ENCODE measurements around the gene CLIC5.

DNA sequence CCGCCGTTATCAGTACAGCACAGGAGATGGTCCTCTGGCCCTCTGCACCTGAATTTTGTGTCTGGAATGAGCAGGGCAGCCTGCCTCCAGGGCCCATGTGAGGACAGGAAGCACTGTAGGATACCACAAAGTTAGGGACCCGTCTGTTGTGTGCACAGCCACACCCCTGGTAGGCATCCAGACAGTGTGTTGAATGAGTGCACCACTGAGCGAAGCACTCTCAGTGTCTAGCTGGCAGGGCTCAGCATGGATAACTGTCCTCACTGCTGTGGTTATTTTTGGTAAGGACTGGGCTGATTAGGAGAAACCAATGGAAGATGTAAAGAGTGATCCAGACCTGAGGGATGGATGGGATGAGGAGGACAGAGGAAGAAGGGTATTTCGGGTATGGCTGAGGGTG, 178.7 kb downstream of the CLIC5 start:
- no peak for TF ChIP-seq POLR2A (IDR thresholded peaks at IDR 0.05)
- TF ChIP-seq, protein P1, sequence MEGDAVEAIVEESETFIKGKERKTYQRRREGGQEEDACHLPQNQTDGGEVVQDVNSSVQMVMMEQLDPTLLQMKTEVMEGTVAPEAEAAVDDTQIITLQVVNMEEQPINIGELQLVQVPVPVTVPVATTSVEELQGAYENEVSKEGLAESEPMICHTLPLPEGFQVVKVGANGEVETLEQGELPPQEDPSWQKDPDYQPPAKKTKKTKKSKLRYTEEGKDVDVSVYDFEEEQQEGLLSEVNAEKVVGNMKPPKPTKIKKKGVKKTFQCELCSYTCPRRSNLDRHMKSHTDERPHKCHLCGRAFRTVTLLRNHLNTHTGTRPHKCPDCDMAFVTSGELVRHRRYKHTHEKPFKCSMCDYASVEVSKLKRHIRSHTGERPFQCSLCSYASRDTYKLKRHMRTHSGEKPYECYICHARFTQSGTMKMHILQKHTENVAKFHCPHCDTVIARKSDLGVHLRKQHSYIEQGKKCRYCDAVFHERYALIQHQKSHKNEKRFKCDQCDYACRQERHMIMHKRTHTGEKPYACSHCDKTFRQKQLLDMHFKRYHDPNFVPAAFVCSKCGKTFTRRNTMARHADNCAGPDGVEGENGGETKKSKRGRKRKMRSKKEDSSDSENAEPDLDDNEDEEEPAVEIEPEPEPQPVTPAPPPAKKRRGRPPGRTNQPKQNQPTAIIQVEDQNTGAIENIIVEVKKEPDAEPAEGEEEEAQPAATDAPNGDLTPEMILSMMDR (IDR thresholded peaks at IDR 0.05) = no peak

Measured in gastroesophageal sphincter (tissue), 3 donors.